Tibial nerve (tissue), 4 donors: ENCODE results near the gene RPL5.

Source experiments
- CTCF ChIP-seq, 5 experiments: fragments of 200-600 bp in 3 of 5; fragments of 450-650 bp in 2 of 5; sonication (generic) in 3 of 5; IDR thresholded peaks; one replicate each; pipeline ENCODE4 v1.5.1; 2016 to 2019; ENCODE audit warnings: antibody characterized with exemption in 5 of 5, mild to moderate bottlenecking in 3 of 5, moderate library complexity in 2 of 5
- EP300 ChIP-seq, 2 donors: sonication (generic); formaldehyde crosslinking; IDR thresholded peaks; one replicate each; pipeline ENCODE4 v1.6.1; 2017; ENCODE audit warnings: antibody characterized with exemption in 2 of 2, mild to moderate bottlenecking in 1 of 2
- POLR2A ChIP-seq, 2 donors: fragments of 450-650 bp; IDR thresholded peaks; one replicate each; pipeline ENCODE4 v1.6.1; 2017; ENCODE audit warnings: antibody characterized with exemption in 2 of 2, mild to moderate bottlenecking in 2 of 2, moderate library complexity in 2 of 2

- TF ChIP-seq CTCF (IDR thresholded peaks at IDR 0.05) = no peak
- TF ChIP-seq POLR2A (IDR thresholded peaks at IDR 0.05) = no peak
- no peak for TF ChIP-seq EP300 (IDR thresholded peaks at IDR 0.05)
These were observed 14.1 kb downstream of the RPL5 start for GRCh38 chr1:92845908-92846307.
